Astrocyte of the cerebellum (primary cell): ENCODE data around the gene EMILIN1.

Experiments used
- DNase-seq: peaks from one replicate; pipeline ENCODE4 v3.0.0-alpha.2; 2011; ENCODE audit warnings: low read depth
- H3K4me3 ChIP-seq: 2 replicates; pipeline ENCODE4 v1.5.1; 2011; ENCODE audit warnings: mild to moderate bottlenecking, low read depth, low read length, moderate library complexity
- in situ Hi-C: cut with HindIII; loops from 2 replicates; pipeline ENCODE4 v1.10.0; 2017; ENCODE audit warnings: low sequenced_read_pairs
- TF ChIP-seq, protein P1 (sequence below): IDR thresholded peaks from 2 replicates; pipeline ENCODE4 v1.5.1; 2012; ENCODE audit warnings: low read length, low read depth, moderate library complexity, mild to moderate bottlenecking; ENCODE audit errors: missing control alignments

The EMILIN1 gene

DNA sequence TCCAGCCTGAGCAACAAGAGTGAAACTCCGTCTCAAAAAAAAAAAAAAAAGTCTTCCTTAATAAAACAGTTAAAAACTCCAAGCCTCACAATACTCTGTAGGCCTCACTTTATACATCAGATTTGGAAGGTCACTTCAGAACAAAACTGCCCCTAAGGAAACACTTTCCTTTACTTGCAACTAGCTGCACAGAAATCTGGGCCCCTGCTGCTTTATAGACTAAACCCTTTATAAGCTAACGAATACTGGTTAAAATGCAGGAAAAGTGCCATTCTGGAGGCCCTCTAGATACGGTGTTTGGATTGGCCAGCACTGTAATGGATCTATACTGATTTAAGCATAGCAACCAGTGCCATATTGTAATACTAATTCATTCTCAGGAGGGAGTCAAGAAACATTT is 46.7 kb downstream of the EMILIN1 start:
- in situ Hi-C loops: no loop called here
- H3K4me3 ChIP-seq: no peak overlapping the region
- DNase-seq: no peak
- TF ChIP-seq, protein P1, sequence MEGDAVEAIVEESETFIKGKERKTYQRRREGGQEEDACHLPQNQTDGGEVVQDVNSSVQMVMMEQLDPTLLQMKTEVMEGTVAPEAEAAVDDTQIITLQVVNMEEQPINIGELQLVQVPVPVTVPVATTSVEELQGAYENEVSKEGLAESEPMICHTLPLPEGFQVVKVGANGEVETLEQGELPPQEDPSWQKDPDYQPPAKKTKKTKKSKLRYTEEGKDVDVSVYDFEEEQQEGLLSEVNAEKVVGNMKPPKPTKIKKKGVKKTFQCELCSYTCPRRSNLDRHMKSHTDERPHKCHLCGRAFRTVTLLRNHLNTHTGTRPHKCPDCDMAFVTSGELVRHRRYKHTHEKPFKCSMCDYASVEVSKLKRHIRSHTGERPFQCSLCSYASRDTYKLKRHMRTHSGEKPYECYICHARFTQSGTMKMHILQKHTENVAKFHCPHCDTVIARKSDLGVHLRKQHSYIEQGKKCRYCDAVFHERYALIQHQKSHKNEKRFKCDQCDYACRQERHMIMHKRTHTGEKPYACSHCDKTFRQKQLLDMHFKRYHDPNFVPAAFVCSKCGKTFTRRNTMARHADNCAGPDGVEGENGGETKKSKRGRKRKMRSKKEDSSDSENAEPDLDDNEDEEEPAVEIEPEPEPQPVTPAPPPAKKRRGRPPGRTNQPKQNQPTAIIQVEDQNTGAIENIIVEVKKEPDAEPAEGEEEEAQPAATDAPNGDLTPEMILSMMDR: no peak

DNA sequence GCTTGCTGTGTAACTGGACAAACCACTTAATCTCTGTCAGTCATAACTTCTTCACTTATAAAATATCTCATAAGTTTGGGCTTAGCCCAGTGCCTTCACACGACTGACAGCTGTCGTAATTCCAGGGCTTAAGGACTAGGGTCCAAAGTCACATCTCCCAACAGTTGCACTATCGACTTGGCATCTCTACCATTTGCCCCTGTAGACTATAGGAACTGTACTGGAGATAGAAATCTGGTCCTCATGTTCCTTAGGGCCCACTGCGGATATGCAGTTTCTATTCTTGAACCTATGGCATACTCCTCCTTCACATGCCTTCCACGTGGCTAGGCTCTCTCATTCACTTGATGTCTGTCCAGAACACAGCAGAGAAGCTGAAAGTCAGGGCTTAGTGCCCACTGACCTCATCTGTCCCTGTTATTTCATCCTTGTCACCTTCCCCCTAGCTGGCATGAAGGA is 47.9 kb downstream of the EMILIN1 start:
- TF ChIP-seq, protein P1: no peak
- DNase-seq: no peak
- H3K4me3 ChIP-seq: no peak overlapping the region
- in situ Hi-C loops: no loop called here

DNA sequence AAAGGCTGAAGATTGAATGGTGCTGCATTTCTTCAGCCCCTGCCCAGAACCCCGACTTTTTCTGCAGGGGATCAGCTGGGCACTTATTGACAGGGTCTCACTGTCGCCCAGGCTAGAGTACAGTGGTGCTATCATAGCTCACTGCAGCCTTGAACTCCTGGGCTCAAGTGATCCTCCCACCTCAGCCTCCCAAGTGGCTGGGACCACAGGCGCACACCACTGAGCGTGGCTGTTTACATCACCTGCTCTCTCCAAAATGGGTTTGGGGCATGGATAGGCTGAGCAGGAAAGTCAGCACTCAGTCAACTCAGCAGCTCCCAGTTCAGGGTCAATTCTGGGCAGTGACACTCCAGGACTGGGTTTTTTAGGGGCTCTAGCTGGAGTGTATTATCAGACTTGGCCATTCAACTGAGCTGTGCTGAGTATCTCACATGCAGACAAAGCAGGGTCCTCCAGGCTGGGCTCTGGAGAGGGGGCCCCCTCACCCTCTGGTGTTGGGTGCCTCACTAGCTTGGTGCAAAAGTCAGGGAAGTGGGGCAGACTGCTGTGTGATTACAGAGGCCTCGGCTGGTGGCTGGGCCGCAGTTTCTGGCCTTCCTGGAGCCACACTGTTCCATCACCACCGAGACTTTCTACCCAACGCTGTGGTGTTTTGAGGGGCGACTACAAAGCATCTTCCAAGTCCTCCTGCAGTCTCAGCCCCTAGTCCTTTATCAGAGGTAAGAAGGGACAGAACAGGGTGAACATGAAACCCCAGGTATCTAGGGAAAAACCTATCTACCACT is 49.7 kb downstream of the EMILIN1 start:
- in situ Hi-C loops: no loop called here
- TF ChIP-seq, protein P1: no peak

DNA sequence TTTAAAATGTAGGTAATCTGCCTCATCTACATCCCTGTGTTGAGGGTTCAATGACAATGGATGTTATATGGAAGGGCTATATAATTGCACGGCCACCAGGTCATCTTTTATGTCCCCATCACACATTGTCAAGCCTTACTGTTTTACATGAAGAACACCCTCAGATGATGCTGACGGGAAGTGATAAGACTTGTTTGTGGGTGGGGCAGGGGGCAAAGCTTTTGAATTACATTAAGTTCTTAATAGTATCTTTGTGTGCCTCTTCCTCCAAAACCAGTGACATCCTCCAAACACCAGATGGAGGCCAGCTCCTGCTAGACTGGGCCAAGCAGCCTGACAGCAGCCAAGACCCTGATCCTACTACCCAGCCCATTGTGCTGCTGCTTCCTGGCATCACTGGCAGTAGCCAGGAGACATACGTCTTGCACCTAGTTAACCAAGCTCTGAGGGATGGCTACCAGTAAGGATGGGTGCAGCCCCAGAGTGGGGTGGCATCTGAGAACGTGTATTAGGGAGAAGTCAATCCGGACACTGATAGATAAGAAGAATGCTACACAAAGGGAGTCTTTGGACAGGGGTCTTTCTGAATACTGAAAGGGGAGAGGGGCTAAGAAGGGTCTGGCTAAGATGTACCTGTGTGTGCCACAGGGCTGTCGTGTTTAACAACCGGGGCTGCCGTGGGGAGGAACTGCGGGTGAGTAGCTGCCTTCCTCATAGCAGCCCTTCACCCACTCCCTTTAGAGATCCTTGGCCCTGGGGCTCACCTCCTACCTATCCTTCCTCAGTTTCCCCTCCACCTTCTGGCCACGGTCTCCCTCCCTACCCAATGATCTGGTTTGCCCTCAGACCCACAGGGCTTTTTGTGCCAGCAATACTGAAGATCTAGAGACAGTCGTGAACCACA is 50.5 kb downstream of the EMILIN1 start:
- in situ Hi-C loops: no loop called here
- no peak for DNase-seq
- TF ChIP-seq, protein P1: no peak

More for the DNA sequence above, 49.7 kb downstream of the EMILIN1 start:
- no peak overlapping the region for H3K4me3 ChIP-seq
- no peak for DNase-seq

DNA sequence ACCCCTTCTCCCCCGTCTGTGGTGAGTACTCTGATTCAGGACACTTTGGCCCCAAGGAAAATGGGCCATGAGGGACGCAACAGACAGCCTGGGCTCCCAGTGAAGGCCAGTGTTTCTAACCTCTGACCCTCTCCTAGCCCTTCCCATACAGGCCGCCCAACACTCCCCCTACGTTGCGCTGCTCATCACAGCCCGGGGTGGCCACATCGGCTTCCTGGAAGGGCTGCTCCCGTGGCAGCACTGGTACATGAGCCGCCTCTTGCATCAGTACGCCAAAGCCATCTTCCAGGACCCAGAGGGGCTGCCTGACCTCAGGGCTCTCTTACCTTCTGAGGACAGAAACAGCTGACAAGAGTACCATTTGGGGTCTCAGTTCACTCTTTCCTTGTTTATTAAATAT is 52.0 kb downstream of the EMILIN1 start:
- DNase-seq: no peak
- in situ Hi-C loops: no loop called here
- H3K4me3 ChIP-seq: no peak overlapping the region
- TF ChIP-seq, protein P1: no peak

More for the DNA sequence above, 50.5 kb downstream of the EMILIN1 start:
- no peak overlapping the region for H3K4me3 ChIP-seq

DNA sequence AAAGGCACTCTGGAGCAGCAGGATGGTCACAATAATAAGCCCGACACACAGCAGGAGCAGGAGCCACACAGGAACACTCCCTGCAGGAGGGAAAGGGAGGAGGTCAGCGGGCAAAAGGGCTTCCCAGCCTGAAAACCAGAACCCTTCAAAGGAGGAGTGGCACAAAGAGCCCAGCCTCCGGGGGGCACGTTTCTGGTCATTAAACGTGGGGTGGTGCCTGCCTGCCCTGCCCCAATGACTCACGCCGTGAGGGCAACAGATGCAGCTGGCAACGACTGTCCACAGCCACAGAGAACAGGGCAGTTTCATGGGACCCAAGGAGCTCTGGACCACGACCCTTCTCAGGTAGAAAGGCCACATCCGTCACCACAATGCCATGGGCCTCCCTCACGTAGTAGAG is 53.0 kb downstream of the EMILIN1 start:
- in situ Hi-C loops: no loop called here
- no peak for DNase-seq
- H3K4me3 ChIP-seq: no peak overlapping the region
- TF ChIP-seq, protein P1: no peak
